Naive thymus-derived CD4-positive, alpha-beta T cell (primary cell): ENCODE measurements around the gene TYMP. TPM values are rescaled to one million over a fixed set of nuclear protein-coding genes. Genes with fewer than 3 reads are reported as not detected.
A peak's percentile ranks its signal among the peaks of the same experiment; 100 is the strongest.

Experiments
- ATAC-seq: fragments of 150-1000 bp; cut with Tn5 transposase; 2 replicates; pipeline ENCODE4 v1.10.0; 2021; ENCODE audit warnings: mild to moderate bottlenecking, moderate library complexity
- CTCF ChIA-PET: fragments of 350-600 bp; sonication (Branson Sonifier 250); formaldehyde crosslinking; loops from one replicate; lab custom pipeline; 2021; ENCODE audit warnings: antibody characterized with exemption; lab: Charles Lee
- POLR2A ChIA-PET: fragments of 350-600 bp; sonication (Branson Sonifier 250); formaldehyde crosslinking; loops from one replicate; lab custom pipeline; 2021; ENCODE audit warnings: antibody characterized with exemption, inconsistent platforms; lab: Charles Lee
- DNase-seq, 9 donors: peaks; one replicate each; pipeline versions ENCODE4 v3.0.0 to v3.0.0-alpha.2; 2020 to 2022; ENCODE audit warnings: mixed read lengths in 1 of 9
- H3K27ac ChIP-seq: one replicate; pipeline ENCODE4 v1.7.0; 2013; ENCODE audit warnings: mild to moderate bottlenecking, low read depth, low read length, moderate library complexity
- H3K27me3 ChIP-seq, 2 donors: one replicate each; pipeline ENCODE4 v1.7.0; 2013; ENCODE audit warnings: low read length in 2 of 2, mild to moderate bottlenecking in 2 of 2, moderate library complexity in 2 of 2; ENCODE audit not compliant: control insufficient read depth in 2 of 2, insufficient read depth in 2 of 2
- H3K36me3 ChIP-seq, 3 experiments: 1 replicate in 2 of 3; 2 replicates in 1 of 3; pipeline ENCODE4 v1.7.0; 2013; ENCODE audit warnings: low read length in 3 of 3, mild to moderate bottlenecking in 3 of 3, moderate library complexity in 1 of 3; ENCODE audit not compliant: insufficient read depth in 3 of 3, control insufficient read depth in 2 of 3
- H3K4me1 ChIP-seq, 2 donors: one replicate each; pipeline ENCODE4 v1.7.0; 2013; ENCODE audit warnings: low read length in 2 of 2, mild to moderate bottlenecking in 2 of 2, moderate library complexity in 1 of 2; ENCODE audit not compliant: control insufficient read depth in 2 of 2, insufficient read depth in 2 of 2
- H3K4me3 ChIP-seq: 2 replicates; pipeline ENCODE4 v1.7.0; 2013; ENCODE audit warnings: mild to moderate bottlenecking, low read length
- H3K9me3 ChIP-seq, 3 experiments: 1 replicate in 2 of 3; 2 replicates in 1 of 3; pipeline ENCODE4 v1.7.0; 2013; ENCODE audit warnings: low read length in 3 of 3; ENCODE audit not compliant: control insufficient read depth in 2 of 3
- H3K27ac Mint-ChIP-seq, 9 donors: one replicate each; pipeline ENCODE4 v1.8.0; 2020 to 2022; ENCODE audit warnings: mixed read lengths in 9 of 9, mild to moderate bottlenecking in 8 of 9, moderate library complexity in 5 of 9, inconsistent platforms in 2 of 9
- H3K27me3 Mint-ChIP-seq, 5 donors: one replicate each; pipeline ENCODE4 v1.8.0; 2021 to 2022; ENCODE audit warnings: mixed read lengths in 5 of 5, mild to moderate bottlenecking in 1 of 5
- H3K36me3 Mint-ChIP-seq, 5 donors: one replicate each; pipeline ENCODE4 v1.8.0; 2020 to 2022; ENCODE audit warnings: mixed read lengths in 5 of 5, mild to moderate bottlenecking in 3 of 5, inconsistent platforms in 1 of 5
- H3K4me1 Mint-ChIP-seq, 7 donors: one replicate each; pipeline ENCODE4 v1.8.0; 2020 to 2022; ENCODE audit warnings: mixed read lengths in 7 of 7, mild to moderate bottlenecking in 3 of 7, inconsistent platforms in 1 of 7
- H3K4me3 Mint-ChIP-seq, 10 donors: one replicate each; pipeline ENCODE4 v1.8.0; 2020 to 2022; ENCODE audit warnings: mild to moderate bottlenecking in 10 of 10, mixed read lengths in 10 of 10, moderate library complexity in 6 of 10, inconsistent platforms in 2 of 10
- H3K9me3 Mint-ChIP-seq, 11 donors: one replicate each; pipeline ENCODE4 v1.8.0; 2020 to 2022; ENCODE audit warnings: mixed read lengths in 11 of 11, mild to moderate bottlenecking in 4 of 11, inconsistent platforms in 1 of 11, moderate library complexity in 1 of 11
- intact Hi-C, 2 donors: fragments of 100-400 bp; cut with micrococcal nuclease; formaldehyde crosslinking; loops; one replicate each; pipeline ENCODE4 v1.15.1; 2023
- polyA plus RNA-seq, 2 donors: library from polyadenylated mRNA; unstranded; fragments of 300-500 nt; fragmentation: Illumina TruSeq; gene quantifications; one replicate each; pipeline ENCODE4 v1.2.3, GENCODE V29; 2021
- total RNA-seq, 6 experiments: library from RNA in 5 of 6; stranded (reverse) in 5 of 6; gene quantifications; 1 replicate in 5 of 6; 2 replicates in 1 of 6; pipeline ENCODE4 v1.2.3 and lab custom pipeline; 2021 to 2026

Gene TYMP
- total and polyA plus RNA-seq, 7 experiments from 2014 or later: 2.7 to 161 (median 7.9) TPM

GRCh38 chr22:50517495-50518260 is 12.1 kb downstream of the TYMP start:
- Mint-ChIP-seq H3K27ac (no peak overlapping the region), H3K4me1 (peaks cover 7 to 21% (median 16%) of the 10 kb centered on the region in 7 donors), H3K9me3 (peaks cover 0 to 1% (median 0%) of the 10 kb centered on the region in 11 donors), H3K36me3 (peaks cover 0 to 23% (median 4%) of the 10 kb centered on the region in 5 donors), H3K27me3 (no peaks in the 10 kb centered on the region), H3K4me3 (no peak overlapping the region)
- DNase-seq (no peak), ATAC-seq (no peak)
- Histone ChIP-seq H3K9me3 (no peaks in the 10 kb centered on the region), H3K4me3 (no peak overlapping the region), H3K36me3 (peaks cover 0 to 72% (median 5%) of the 10 kb centered on the region in 3 experiments), H3K27ac (no peak overlapping the region), H3K4me1 (no peaks in the 10 kb centered on the region), H3K27me3 (no peaks in the 10 kb centered on the region)
- ChIA-PET CTCF (no interaction called here), POLR2A (interaction anchor here (1.2 to 2.2 kb wide), 2 partner anchors 8 to 9 kb away, joined by 4 to 10 read pairs; partner anchors contain the start of genes NCAPH2 and SCO2)
- intact Hi-C loops: no loop called here

GRCh38 chr22:50516891-50517290 is 12.9 kb downstream of the TYMP start:
- H3K9me3 ChIP-seq: no peaks in the 10 kb centered on the region
- CTCF ChIA-PET: no interaction called here
- Mint-ChIP-seq H3K4me3 (no peak overlapping the region), H3K9me3 (peaks cover 0 to 1% (median 0%) of the 10 kb centered on the region in 11 donors), H3K4me1 (peaks cover 13 to 29% (median 22%) of the 10 kb centered on the region in 7 donors), H3K27me3 (no peaks in the 10 kb centered on the region), H3K27ac (no peak overlapping the region), H3K36me3 (peaks cover 0 to 26% (median 4%) of the 10 kb centered on the region in 5 donors)
- ATAC-seq (no peak), DNase-seq (no peak)
- H3K27me3 ChIP-seq: no peaks in the 10 kb centered on the region
- H3K4me3 ChIP-seq: no peak overlapping the region
- peaks cover 0 to 72% (median 3%) of the 10 kb centered on the region in 3 experiments for H3K36me3 ChIP-seq
- POLR2A ChIA-PET: interaction anchor here (1.2 kb wide), 1 partner anchor 9 kb away, joined by 4 read pairs; the partner anchor contains the start of gene SCO2
- no peaks in the 10 kb centered on the region for H3K4me1 ChIP-seq
- intact Hi-C loops: no loop called here
- no peak overlapping the region for H3K27ac ChIP-seq

GRCh38 chr22:50516068-50516467 is 13.7 kb downstream of the TYMP start:
- no peak overlapping the region for H3K27ac ChIP-seq
- H3K36me3 ChIP-seq: peaks cover 0 to 64% (median 3%) of the 10 kb centered on the region in 3 experiments
- ATAC-seq: no peak
- DNase-seq: no peak
- H3K27me3 ChIP-seq: no peaks in the 10 kb centered on the region
- Mint-ChIP-seq H3K4me3 (no peak overlapping the region), H3K27ac (no peak overlapping the region), H3K9me3 (peaks cover 0 to 1% (median 0%) of the 10 kb centered on the region in 11 donors), H3K27me3 (no peaks in the 10 kb centered on the region), H3K36me3 (peaks cover 0 to 26% (median 4%) of the 10 kb centered on the region in 5 donors), H3K4me1 (peaks cover 13 to 29% (median 23%) of the 10 kb centered on the region in 7 donors)
- H3K4me3 ChIP-seq: no peak overlapping the region
- H3K4me1 ChIP-seq: no peaks in the 10 kb centered on the region
- intact Hi-C loops: no loop called here
- CTCF ChIA-PET: no interaction called here
- H3K9me3 ChIP-seq: no peaks in the 10 kb centered on the region
- POLR2A ChIA-PET: interaction anchor here (0.7 to 1.2 kb wide), 2 partner anchors 10 to 34 kb away, joined by 3 to 4 read pairs; partner anchors contain the start of gene SCO2

GRCh38 chr22:50513175-50513574 is 16.6 kb downstream of the TYMP start:
- H3K9me3 ChIP-seq: no peaks in the 10 kb centered on the region
- H3K4me1 Mint-ChIP-seq: peaks cover 26 to 45% (median 37%) of the 10 kb centered on the region in 7 donors
- H3K27me3 ChIP-seq: no peaks in the 10 kb centered on the region
- CTCF ChIA-PET: no interaction called here
- POLR2A ChIA-PET: no interaction called here
- H3K4me1 ChIP-seq: peaks cover 9 to 11% of the 10 kb centered on the region in 2 donors
- DNase-seq (no peak), ATAC-seq (no peak)
- H3K27me3 Mint-ChIP-seq: no peaks in the 10 kb centered on the region
- peaks cover 0 to 45% (median 1%) of the 10 kb centered on the region in 3 experiments for H3K36me3 ChIP-seq
- H3K36me3 Mint-ChIP-seq: peaks cover 0 to 22% (median 4%) of the 10 kb centered on the region in 5 donors
- H3K27ac Mint-ChIP-seq: no peak overlapping the region
- peaks cover 0 to 1% (median 0%) of the 10 kb centered on the region in 11 donors for H3K9me3 Mint-ChIP-seq
- intact Hi-C loops: no loop called here
- no peak overlapping the region for H3K27ac ChIP-seq
- no peak overlapping the region for H3K4me3 ChIP-seq
- H3K4me3 Mint-ChIP-seq: no peak overlapping the region

GRCh38 chr22:50508897-50509296 is 20.9 kb downstream of the TYMP start:
- peak overlapping the region; percentile 98 for H3K27ac ChIP-seq
- Mint-ChIP-seq H3K9me3 (no peaks in the 10 kb centered on the region), H3K4me3 (peak overlapping the region; percentile 85 to 96 (median 93)), H3K4me1 (peaks cover 16 to 38% (median 27%) of the 10 kb centered on the region in 7 donors), H3K36me3 (peaks cover 0 to 7% (median 0%) of the 10 kb centered on the region in 5 donors), H3K27me3 (no peaks in the 10 kb centered on the region), H3K27ac (peak overlapping the region; percentile 82 to 99 (median 96))
- DNase-seq (no peak), ATAC-seq (no peak)
- ChIA-PET POLR2A (interaction anchor here (0.6 to 6.2 kb wide), 15 partner anchors 10 to 318 kb away, joined by 3 to 116 read pairs (median 6); partner anchors contain the start of genes KLHDC7B, SCO2, SYCE3 and TUBGCP6), CTCF (interaction anchor here (1.1 to 2.0 kb wide), 6 partner anchors 10 to 257 kb away, joined by 3 to 25 read pairs (median 6); partner anchors contain the start of genes HDAC10 and SCO2)
- peak overlapping the region; percentile 69 for H3K4me3 ChIP-seq
- intact Hi-C loops: loop anchor here (1.0 to 10.0 kb wide), 11 partner anchors 16 to 318 kb away; partner anchors contain the start of genes CHKB (in 2 of the 2), MAPK11 (in 2 of the 2), SCO2 (in 2 of the 2) and SYCE3 (in 1 of the 2)
- no peaks in the 10 kb centered on the region for H3K27me3 ChIP-seq
- H3K36me3 ChIP-seq: peaks cover 0 to 39% (median 7%) of the 10 kb centered on the region in 3 experiments
- no peaks in the 10 kb centered on the region for H3K9me3 ChIP-seq
- peaks cover 19 to 26% of the 10 kb centered on the region in 2 donors for H3K4me1 ChIP-seq
